D341Med (cell line): ENCODE data around the gene RNF217.
"Not testable (repeated sequence)": the region's sequence is repeated elsewhere in the genome, so short reads cannot be mapped to it uniquely, and the experiment has no call there.

Experiments
- DNase-seq: peaks from one replicate; pipeline ENCODE4 v3.0.0; 2012; ENCODE audit warnings: low spot score

Gene RNF217

DNA sequence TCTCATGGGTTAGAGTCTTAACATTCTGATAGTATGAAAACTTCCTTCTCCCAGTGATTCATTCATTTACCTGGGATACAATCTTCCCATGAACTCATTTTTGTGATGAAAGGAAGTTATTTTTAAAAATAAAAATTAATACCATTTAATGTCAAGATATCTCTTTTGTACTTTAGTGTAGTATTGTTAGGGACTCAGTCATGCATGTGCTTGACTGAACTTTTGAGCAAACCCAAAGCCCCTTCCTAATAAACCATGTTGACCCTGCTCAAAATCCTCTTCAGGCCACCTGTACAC is 52.4 kb downstream of the RNF217 start:
- no peak for DNase-seq

DNA sequence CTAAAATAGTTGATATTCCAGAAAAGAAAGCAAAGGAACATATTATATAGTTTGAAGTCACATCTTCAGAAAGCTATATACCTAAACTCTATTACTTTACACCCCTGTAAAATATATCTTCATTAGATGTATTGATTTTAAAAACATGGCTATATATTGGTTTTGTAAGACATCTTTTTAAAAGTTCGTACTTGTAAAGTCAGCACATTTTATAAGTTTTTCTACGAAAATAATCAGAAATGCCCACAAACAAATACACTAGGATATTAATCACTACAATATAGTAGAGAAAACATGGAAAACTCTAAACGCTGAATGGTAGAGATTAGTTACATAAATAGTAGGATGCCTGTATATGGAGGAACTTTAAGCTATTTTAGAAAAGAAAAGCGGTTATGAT is 52.9 kb downstream of the RNF217 start:
- no peak for DNase-seq

DNA sequence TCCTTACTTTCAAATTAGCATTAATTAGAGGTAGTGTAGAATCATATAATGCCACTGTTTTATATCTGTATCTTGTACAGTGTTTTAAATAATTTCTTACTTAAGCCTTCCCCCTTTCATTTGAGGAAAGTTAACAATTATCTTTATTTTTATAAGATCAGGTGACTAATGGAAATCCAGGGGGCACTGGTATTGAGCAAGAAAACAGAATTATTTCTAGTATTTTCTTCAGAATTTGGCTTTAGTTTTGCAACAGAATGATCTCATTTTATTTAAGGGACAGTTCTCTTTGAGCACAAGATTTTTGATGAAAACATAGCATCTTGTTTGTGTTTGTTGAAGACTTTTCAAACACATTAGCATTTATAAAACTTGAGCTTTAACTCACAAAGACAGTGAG is 55.9 kb downstream of the RNF217 start:
- no peak for DNase-seq

DNA sequence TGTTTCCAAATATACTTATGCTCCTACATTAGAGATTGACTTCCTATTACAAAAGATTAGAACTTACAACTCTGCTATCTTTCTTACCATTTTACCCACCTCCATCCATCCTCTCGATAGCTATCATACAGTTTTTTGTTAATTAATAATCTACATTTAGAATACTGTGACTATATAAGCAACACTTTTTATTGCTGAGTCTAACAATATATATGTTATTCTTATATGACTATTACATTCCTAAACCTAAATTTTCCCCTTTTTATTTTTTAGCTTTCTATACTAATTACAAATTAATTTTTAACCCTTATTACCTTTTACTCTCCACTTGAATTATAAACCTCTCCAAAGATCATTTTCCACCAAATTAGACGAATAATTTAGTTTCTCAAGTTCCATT is 57.0 kb downstream of the RNF217 start:
- DNase-seq: no peak

DNA sequence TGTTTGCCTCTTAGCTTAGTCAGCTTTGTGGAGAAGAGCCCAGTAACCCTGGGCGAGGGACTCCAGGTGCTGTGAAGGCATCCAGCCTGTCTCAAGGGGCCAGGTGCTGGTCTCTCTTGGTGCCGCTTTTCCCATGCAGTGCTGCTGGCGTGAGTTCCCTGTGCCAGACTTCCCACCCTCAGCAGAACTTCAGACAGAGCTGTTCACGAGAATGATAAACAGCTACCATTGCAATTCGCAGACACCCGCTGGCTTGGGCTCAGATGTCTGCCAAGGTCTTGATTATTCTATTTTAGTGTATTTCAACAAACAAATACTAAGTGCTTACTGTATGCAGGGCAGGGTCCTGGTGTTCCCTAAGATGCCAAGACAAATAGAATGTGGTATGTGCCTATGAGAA is 57.7 kb downstream of the RNF217 start:
- DNase-seq: no peak

DNA sequence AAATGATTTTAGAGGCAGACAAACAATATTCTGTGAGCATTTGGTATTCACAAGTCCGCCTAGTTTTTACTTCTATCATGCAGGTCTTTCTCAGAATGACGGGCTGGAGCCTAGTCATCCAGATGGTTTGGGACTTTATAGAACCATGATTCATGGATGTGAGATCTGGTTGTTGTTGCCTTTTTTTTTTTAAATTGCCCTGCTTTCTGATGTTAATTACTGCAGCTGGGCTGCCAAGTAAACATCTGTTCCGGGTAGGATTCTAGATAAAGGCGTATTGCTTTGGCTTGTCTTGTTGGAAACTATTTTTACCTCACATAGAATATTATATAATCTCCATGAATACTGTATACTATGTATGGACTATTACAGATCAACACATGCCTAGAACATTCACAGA is 58.1 kb downstream of the RNF217 start:
- DNase-seq: no peak

DNA sequence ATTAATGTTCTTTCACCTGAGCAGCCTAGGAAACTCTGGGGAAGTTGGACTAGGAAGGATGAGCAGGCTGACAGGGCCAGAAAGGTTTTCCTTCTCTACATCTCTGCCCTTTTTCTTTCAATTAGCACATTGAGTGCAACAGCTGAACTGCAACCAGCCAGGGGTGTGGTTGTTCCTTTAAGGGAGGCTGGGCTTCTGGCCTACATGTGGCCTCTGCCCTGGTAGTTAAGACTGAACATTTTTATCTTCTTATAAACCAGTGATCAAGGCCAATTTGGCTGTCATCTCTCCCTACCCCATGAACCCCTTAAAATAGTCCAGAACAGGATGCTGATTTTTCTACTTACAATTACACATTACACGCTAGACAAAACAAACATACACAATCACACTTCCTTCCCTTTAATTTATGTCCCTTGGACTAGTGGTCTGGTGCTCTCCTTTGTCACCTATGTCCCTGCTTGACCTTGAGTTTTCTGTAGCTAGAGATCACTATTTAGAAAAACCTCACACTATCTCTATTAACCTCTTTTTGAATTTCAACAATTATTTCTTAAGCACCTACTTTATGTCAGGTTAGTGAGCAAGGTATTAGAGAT is 60.3 kb downstream of the RNF217 start:
- no peak for DNase-seq

DNA sequence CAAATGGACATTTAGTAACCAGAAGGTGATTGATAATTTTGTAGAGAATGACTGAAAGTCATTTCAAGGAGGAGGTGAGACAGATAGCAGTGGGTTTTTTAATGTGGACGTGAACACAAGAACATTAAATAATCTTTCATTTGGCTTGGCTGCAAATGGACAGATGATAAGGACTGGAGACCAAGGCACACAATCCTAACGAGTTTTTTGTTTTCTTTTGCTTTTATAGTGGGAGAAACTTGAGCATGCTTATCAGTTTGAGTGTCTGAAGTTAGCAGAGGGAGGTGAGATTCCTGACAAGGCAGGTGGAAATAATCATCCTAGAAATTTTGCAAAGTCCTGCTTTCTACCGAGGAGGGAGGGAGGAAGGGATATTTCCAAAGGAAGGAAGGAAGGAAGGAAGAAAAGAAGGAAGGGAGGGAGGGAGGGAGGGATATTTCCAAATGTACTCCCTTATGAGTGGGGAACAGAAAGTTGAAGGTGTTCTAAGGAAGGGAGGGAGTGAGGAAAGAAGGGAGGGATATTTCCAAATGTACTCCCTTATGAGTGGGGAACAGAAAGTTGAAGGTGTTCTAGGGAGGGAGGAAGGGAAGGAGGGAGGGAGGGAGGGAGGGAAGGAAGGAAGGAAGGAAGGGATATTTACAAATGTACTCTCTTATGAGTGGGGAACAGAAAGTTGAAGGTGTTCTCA is 63.1 kb downstream of the RNF217 start:
- no peak for DNase-seq

DNA sequence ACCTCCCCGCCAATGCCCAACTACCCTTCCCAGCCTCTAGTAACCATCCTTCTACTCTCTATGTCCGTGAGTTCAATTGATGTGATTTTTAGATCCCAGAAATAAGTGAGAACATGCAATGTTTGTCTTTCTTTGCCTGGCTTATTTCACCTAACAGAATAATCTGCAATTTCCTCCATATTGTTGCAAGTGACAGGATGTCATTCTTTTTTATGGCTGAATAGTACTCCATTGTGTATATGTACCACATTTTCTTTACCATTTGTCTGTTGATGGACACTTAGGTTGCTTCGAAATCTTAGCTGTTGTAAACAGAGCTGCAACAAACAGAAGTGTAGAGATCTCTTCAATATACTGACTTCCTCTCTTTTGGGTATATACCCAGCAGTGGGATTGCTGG is 65.0 kb downstream of the RNF217 start:
- no peak for DNase-seq

DNA sequence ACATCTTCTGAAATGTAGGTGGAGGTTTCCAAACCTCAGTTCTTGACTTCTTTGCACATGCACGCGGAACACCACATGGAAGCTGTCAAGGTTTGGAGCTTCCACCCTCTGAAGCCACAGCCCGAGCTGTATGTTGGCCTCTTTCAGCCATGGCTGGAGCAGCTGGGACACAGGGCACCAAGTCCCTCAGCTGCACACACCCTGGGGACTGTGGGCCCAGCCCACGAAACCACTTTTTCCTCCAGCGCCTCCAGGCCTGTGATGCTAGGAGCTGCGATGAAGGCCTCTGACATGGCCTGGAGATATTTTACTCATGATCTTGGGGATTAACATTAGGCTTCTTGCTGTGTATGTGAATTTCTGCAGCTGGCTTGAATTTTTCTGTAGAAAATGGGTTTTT is 68.7 kb downstream of the RNF217 start:
- DNase-seq: no peak

DNA sequence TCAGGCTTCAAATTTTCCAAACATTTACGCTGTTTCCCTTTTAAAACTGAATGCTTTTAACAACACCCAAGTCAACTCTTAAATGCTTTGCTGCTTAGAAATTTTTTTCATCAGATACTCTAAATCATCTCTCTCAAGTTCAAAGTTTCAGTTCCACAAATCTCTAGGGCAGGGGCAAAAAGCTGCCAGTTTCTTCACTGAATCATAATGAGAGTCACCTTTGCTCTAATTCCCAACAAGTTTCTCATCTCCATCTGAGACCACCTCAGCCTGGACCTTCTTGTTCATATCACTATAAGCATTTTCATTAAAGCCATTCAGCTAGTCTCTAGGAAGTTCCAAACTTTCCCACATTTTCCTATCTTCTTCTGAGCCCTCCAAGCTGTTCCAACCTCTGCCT is 69.1 kb downstream of the RNF217 start:
- no peak for DNase-seq

DNA sequence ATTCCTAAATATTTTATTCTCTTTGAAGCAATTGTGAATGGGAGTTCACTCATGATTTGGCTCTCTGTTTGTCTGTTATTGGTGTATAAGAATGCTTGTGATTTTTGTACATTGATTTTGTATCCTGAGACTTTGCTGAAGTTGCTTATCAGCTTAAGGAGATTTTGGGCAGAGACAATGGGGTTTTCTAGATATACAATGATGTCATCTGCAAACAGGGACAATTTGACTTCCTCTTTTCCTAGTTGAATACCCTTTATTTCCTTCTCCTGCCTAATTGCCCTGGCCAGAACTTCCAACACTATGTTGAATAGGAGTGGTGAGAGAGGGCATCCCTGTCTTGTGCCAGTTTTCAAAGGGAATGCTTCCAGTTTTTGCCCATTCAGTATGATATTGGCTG is 72.7 kb downstream of the RNF217 start:
- not testable (repeated sequence) for DNase-seq

DNA sequence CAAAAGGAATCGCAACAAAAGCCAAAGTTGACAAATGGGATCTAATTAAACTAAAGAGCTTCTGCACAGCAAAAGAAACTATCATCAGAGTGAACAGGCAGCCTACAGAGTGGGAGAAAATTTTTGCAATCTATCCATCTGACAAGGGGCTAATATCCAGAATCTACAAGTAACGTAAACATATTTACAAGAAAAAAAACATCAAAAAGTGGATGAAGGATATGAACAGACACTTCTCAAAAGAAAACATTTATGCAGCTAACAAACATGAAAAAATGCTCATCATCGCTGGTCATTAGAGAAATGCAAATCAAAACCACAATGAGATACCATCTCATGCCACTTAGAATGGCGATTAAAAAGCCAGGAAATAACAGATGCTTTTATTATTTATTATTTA is 74.2 kb downstream of the RNF217 start:
- not testable (repeated sequence) for DNase-seq

DNA sequence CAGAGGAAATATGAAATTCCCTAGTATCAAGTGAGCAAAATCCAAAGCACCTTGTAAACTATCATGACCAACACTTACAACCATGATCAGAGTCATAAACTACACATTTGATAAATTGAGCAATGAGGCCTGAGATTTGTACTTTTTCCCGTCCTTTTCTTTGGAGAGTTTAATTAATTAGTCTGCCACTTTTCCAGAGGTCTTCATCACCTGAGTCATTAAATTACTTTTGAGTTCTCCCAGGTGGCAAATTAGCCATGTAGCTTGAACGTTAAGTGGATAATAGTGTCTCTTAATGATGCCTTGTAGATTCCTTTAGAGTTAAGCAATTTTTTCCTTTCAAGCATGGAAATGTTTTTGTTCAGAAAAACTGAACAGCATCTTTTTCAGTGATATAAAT is 75.6 kb downstream of the RNF217 start:
- DNase-seq: no peak

DNA sequence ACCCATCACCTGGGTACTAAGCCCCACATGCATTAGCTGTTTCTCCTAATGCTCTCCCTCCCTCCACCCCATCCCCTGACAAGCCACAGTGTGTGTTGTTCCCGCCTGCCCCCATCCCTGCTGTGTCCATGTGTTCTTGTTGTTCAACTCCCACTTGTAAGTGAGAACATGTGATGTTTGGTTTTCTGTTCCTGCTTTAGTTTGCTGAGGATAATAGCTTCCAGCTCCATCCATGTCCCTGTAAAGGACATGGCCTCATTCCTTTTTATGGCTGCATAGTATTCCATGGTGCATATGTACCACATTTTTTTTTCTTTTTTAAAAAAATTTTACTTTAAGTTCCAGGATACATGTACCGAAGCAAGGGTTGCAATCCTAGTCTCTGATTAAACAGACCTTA is 76.7 kb downstream of the RNF217 start:
- DNase-seq: no peak

DNA sequence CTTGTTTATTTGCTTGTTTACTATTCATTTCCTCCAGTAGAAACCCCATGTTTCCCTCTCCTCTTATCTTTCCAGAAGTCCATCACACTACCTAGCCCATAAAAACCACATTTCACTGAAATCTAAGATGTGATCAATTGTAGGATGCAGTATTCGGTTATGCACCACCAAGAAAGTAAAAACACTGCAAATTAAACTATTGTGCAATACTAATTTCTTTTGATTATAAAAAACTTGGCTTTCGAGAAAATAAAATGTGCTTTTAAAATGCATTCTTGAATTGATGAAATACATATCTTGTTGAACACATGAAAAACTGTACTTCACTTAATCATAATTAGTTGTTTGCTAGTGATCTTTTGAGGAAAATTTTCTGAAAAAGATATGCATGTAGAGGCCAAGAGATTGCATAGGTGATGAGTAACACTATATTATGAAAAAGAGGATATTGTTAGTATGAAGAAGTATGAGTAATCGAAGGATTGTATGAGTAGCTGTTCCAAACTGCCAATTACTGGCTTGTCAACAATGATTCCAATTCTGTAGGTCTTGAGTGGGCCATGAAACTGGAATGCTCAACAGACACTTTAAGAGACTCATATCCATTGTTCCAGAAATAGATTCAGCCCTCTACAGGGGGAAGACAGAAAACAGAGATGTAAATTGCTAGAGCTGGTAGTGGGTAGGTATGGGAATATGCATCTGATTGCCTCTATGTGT is 79.7 kb downstream of the RNF217 start:
- DNase-seq: no peak

DNA sequence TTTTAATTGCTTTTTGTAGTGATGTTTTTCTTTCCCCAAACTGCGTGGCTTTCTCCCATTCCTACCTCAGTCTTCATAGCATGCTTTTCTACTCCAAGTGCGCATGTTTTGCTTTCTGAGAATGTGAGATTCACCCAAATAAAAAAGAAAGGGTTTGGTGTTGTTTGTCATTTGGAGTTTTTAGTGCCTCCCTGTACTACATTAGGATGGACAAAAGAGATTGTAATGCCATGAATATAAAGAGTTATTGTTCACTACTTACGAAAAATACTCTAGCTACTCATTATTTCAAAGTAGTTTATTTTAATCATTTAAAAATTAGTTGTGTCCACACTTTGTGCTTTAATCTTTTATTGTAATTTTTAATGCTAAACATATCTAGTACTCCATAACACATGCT is 81.8 kb downstream of the RNF217 start:
- no peak for DNase-seq

DNA sequence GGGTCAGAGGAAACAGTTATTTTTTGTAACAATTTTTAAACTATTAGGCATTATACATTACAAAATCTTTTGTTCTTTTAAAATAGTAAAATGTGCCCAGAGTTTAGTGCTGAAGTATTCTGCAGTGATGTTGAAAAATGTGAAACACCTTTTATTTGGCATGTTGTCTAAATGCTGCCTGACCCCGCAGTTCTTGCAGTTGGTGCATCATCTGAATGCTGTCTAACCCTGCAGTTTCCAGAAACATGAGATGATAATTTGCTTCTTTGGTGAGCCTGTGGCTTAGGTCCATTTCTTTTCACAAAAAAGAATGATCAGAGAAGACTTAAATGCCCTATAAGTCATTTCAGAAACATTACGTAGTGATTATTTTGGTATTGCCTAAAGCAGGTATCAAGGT is 82.4 kb downstream of the RNF217 start:
- DNase-seq: no peak

DNA sequence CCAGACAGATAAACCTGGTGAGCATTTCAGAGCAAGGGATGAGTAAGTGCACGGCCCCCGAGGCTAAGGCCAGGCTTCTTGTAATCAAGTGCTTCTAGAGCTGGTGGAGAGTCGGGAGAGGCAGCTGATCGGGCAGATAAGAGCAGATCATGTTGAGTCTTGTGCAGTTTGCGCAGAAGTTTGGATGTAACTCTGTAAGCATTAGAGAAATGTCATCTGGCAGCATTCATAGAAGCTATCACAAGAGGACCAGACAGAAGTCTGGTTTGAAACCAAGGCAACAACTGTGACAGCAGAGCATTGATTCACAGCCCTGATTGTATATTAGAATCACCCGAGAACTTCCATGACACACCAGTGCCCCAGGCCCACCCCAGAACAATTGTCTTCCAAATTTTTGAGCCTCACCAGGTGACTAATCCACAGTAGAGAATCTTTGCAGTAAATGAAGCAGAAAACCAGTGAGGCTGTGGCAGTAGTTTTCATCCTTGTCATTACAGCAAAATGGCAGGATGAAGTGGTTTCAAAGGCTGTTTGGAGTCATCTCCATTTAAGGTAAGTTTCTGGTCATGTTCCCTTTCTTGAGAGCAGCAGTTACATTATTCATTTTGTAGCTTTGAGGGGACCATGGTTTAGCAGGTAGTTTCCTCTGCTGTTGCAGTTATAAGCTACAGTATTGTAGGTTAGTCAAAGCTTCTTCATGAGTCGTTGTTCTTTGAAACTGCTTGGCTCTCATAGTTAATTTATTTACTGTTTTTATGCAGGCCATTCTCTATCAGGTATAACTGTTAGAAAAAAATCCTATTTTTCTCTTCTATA is 84.1 kb downstream of the RNF217 start:
- no peak for DNase-seq

DNA sequence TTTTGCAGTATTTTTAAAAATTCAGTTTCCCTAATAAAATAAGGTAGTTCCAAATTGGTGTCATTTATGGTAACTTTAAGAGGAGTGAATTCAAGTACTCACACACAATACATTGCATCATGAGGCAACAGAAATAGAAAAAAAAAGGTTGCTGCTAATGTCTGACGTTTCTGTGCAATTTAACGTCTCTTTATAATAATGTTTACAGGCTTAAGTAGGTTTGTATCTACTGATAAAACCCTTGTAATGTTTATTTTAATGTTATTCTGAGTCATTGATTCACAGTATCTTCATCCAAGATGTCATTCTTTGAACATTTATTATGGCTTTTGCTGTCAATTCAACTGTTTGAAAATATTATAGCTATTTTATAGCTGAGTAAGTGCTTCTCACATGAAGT is 86.0 kb downstream of the RNF217 start:
- no peak for DNase-seq

DNA sequence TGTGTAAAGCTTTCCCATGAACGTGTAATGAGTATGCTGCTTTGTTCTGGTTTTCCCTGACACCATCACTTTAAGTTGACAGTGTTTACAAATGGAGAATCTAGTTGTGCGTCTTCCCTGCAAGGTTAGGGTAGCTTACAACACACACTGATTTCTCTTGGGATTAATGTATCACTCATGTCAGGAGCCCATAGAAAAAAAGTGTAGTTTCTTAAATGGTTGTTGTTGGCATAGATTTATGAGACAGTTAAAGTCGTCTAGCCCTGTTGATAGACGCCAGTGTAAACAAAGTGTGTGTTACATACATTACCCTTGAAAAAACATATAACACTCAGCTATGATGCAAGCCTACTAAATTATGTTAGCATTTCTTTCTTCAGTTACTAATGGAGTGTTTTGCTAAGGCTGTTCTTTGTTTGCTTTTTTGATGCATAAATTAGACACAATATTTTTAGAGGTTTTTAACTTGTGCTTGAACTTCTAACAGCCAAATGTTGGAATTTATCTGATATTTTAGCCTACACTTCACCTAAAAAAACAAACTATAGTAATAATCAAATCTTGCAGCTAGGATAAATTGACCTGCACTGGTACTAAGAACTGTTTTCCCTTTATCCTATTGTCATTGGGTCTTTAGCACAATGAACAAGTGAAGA is 88.6 kb downstream of the RNF217 start:
- DNase-seq: no peak

DNA sequence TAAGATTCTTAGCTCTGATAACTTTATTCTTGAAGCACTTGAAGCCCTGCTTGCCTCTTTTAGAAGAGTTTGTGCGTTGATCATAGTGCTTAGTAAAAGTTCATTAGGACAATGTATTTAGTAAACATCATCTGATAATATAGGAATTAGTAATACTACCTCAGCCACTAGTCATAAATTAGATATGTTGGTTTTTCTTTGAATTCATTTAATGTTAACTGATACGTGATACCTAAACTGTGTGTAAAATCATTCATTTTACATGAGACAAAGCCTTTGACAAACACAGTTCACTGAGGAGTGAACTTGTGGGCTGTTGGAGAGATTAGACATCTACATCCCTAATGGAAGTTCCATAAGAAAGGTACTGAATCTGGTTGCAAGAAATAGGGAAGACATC is 91.6 kb downstream of the RNF217 start:
- no peak for DNase-seq

DNA sequence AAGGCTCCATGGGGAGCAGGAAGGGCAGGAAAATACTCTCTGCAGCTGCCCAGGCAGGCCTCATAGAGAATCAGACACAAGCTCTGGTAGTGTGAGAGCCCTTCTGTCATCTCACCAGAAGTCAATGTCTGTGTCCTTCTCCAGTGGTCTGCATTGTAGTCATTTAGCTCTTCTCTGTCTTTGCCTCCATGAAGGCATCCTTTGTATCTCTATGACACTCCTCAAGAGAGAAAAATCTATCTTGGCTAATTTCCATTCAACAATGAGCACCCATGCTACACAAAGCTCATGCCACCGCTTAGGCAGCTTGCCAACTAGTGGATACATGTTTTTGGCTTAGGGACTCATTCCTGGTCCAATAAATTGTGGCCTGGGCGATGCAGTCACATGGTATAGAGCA is 92.1 kb downstream of the RNF217 start:
- DNase-seq: no peak
